HepG2 (cell line): Measurements from ENCODE around the gene DLG2. TPM values are rescaled to one million over a fixed set of nuclear protein-coding genes. Genes with fewer than 3 reads are reported as not detected.

Experiments
- ARID3A ChIP-seq: IDR thresholded peaks from 2 replicates; pipeline ENCODE4 v1.6.1; 2012; ENCODE audit warnings: low read depth, low read length, improper control_type of control experiment
- DNMT1 ChIP-seq: sonication (generic); formaldehyde crosslinking; IDR thresholded peaks from 2 replicates; pipeline ENCODE4 v1.5.1; 2020; ENCODE audit warnings: mild to moderate bottlenecking, missing genetic modification reagents
- E2F5 ChIP-seq: sonication (generic); formaldehyde crosslinking; conservative IDR thresholded peaks from 2 replicates; pipeline ENCODE4 v1.4.0; 2020; ENCODE audit warnings: missing genetic modification reagents
- HCFC1 ChIP-seq: fragments of 150-350 bp; IDR thresholded peaks from 2 replicates; pipeline ENCODE4 v1.6.1; 2014; ENCODE audit warnings: low read depth, low read length
- KDM5A ChIP-seq: fragments of 200-600 bp; sonication (generic); IDR thresholded peaks from 2 replicates; pipeline ENCODE4 v1.7.0; 2018; ENCODE audit warnings: antibody characterized with exemption, mild to moderate bottlenecking, low read length, borderline replicate concordance
- PBX3 ChIP-seq: sonication (generic); formaldehyde crosslinking; IDR thresholded peaks from 2 replicates; pipeline ENCODE4 v1.8.1; 2023; ENCODE audit warnings: missing genetic modification reagents, inconsistent platforms, borderline replicate concordance
- POGK ChIP-seq: sonication (generic); formaldehyde crosslinking; conservative IDR thresholded peaks from 2 replicates; pipeline ENCODE4 v1.8.0; 2022; ENCODE audit warnings: mild to moderate bottlenecking, moderate library complexity, missing genetic modification reagents
- POLR2A ChIP-seq, 2 experiments: IDR thresholded peaks; 2 replicates each; pipeline ENCODE4 v1.6.1; 2011; ENCODE audit warnings: low read depth in 2 of 2, low read length in 2 of 2, mild to moderate bottlenecking in 1 of 2, moderate library complexity in 1 of 2; ENCODE audit not compliant: insufficient read depth in 1 of 2
- RELA ChIP-seq: sonication (generic); formaldehyde crosslinking; IDR thresholded peaks from 2 replicates; pipeline ENCODE4 v1.4.0; 2020; ENCODE audit warnings: missing genetic modification reagents
- RERE ChIP-seq: IDR thresholded peaks from 2 replicates; pipeline ENCODE4 v1.6.1; 2016; ENCODE audit warnings: low read depth, missing genetic modification reagents, missing compliant biosample characterization
- REXO4 ChIP-seq: sonication (generic); formaldehyde crosslinking; IDR thresholded peaks from 2 replicates; pipeline ENCODE4 v1.8.0; 2022; ENCODE audit warnings: missing genetic modification reagents, mild to moderate bottlenecking, borderline replicate concordance
- TOPORS ChIP-seq: sonication (generic); formaldehyde crosslinking; IDR thresholded peaks from 2 replicates; pipeline ENCODE4 v1.8.0; 2023; ENCODE audit warnings: mild to moderate bottlenecking, missing genetic modification reagents
- YEATS4 ChIP-seq: sonication (generic); formaldehyde crosslinking; IDR thresholded peaks from 2 replicates; pipeline ENCODE4 v1.4.0; 2020; ENCODE audit warnings: missing genetic modification reagents, borderline replicate concordance
- ZBTB8A ChIP-seq: sonication (generic); formaldehyde crosslinking; IDR thresholded peaks from 2 replicates; pipeline ENCODE4 v1.4.0; 2020; ENCODE audit warnings: mild to moderate bottlenecking, low read depth, missing genetic modification reagents, borderline replicate concordance
- ZIK1 ChIP-seq: sonication (generic); formaldehyde crosslinking; IDR thresholded peaks from 2 replicates; pipeline ENCODE4 v1.5.0; 2020; ENCODE audit warnings: mild to moderate bottlenecking, low read depth, missing genetic modification reagents, borderline replicate concordance
- ZNF563 ChIP-seq: sonication (generic); formaldehyde crosslinking; IDR thresholded peaks from 2 replicates; pipeline ENCODE4 v1.8.0; 2022; ENCODE audit warnings: mild to moderate bottlenecking, moderate library complexity, missing genetic modification reagents
- ZNF770 ChIP-seq: sonication (generic); formaldehyde crosslinking; IDR thresholded peaks from 2 replicates; pipeline ENCODE4 v1.5.0; 2020; ENCODE audit warnings: mild to moderate bottlenecking, missing genetic modification reagents
- polyA plus RNA-seq, 8 experiments: library from polyadenylated mRNA; depleted of rRNA in 3 of 8; stranded (reverse) in 7 of 8; unstranded in 1 of 8; fragments of >200 nt; fragmentation: Illumina TruSeq in 4 of 8; extraction: Trizol in 4 of 8; gene quantifications; 2 replicates each; pipeline versions ENCODE4 v1.2.1 to v1.2.3, GENCODE V29; 2011 to 2016; ENCODE audit warnings: low read depth in 4 of 8, missing spikeins in 1 of 8, mixed read lengths in 1 of 8; ENCODE audit not compliant: insufficient read depth in 1 of 8
- total RNA-seq, 5 experiments: library from RNA; depleted of rRNA; stranded (reverse); fragments of >200 nt; fragmentation: Illumina TruSeq; extraction: Trizol; gene quantifications; 2 replicates each; pipeline ENCODE4 v1.2.3, GENCODE V29; 2016; ENCODE audit warnings: low read depth in 1 of 5

The DLG2 gene
- total and polyA plus RNA-seq, 2 of the 13 experiments (the other 11 are each of a cell fraction or from before 2014, with no cell fraction given) = 0.46 to 1.0 TPM

- TF ChIP-seq HCFC1 = no peak
- no peak for TF ChIP-seq ARID3A
- no peak for TF ChIP-seq ZNF563 (CRISPR knock-in tag)
- no peak for TF ChIP-seq PBX3 (CRISPR knock-in tag)
- no peak for TF ChIP-seq RELA (CRISPR knock-in tag)
- no peak for TF ChIP-seq POLR2A (IDR thresholded peaks at IDR 0.05; ENCODE audit: insufficient read depth in 1 of 2, low read depth in 2 of 2, low read length in 2 of 2)
- TF ChIP-seq ZIK1 = no peak
- TF ChIP-seq RERE (CRISPR knock-in tag) = no peak
- no peak for TF ChIP-seq DNMT1 (CRISPR knock-in tag)
- no peak for TF ChIP-seq REXO4 (CRISPR knock-in tag)
- TF ChIP-seq ZBTB8A (CRISPR knock-in tag) = no peak
- no peak for TF ChIP-seq ZNF770
- TF ChIP-seq YEATS4 (CRISPR knock-in tag) = no peak
- TF ChIP-seq KDM5A = no peak
- TF ChIP-seq TOPORS (CRISPR knock-in tag) = no peak
- TF ChIP-seq E2F5 (CRISPR knock-in tag) = no peak
- no peak for TF ChIP-seq POGK (CRISPR knock-in tag)
These were observed 912.8 kb downstream of the DLG2 start (continued) for GRCh38 chr11:84714316-84714780.
